WTC11 (cell line): ENCODE measurements around the gene RIPK3. TPM values are rescaled to one million over a fixed set of nuclear protein-coding genes. Genes with fewer than 3 reads are reported as not detected.

Source experiments
- ATAC-seq: fragments of 200-7000 bp; cut with Tn5 transposase; 2 replicates; pipeline ENCODE4 v1.10.0; 2021; ENCODE audit warnings: mild to moderate bottlenecking, moderate library complexity
- CTCF ChIA-PET: fragments of 300-600 bp; sonication (Branson Sonifier 250); formaldehyde crosslinking; loops from one replicate; lab custom pipeline; 2021; ENCODE audit warnings: antibody characterized with exemption; lab: Charles Lee
- POLR2A ChIA-PET: fragments of 350-600 bp; sonication (Branson Sonifier 250); formaldehyde crosslinking; loops from one replicate; lab custom pipeline; 2021; ENCODE audit warnings: antibody characterized with exemption; lab: Charles Lee
- DNase-seq: peaks from one replicate; pipeline ENCODE4 v3.0.0; 2021; ENCODE audit warnings: low spot score
- H3K27ac Mint-ChIP-seq: 2 replicates; pipeline ENCODE4 v1.8.0; 2021; ENCODE audit warnings: mixed read lengths
- H3K27me3 Mint-ChIP-seq: 2 replicates; pipeline ENCODE4 v1.8.0; 2021; ENCODE audit warnings: low read depth, mild to moderate bottlenecking, moderate library complexity, mixed read lengths
- H3K36me3 Mint-ChIP-seq: 2 replicates; pipeline ENCODE4 v1.8.0; 2021; ENCODE audit warnings: mixed read lengths
- H3K4me1 Mint-ChIP-seq: 2 replicates; pipeline ENCODE4 v1.8.0; 2022; ENCODE audit warnings: mixed read lengths
- H3K4me3 Mint-ChIP-seq: 2 replicates; pipeline ENCODE4 v1.8.0; 2021; ENCODE audit warnings: mild to moderate bottlenecking, moderate library complexity, mixed read lengths
- H3K9me3 Mint-ChIP-seq: 2 replicates; pipeline ENCODE4 v1.8.0; 2021; ENCODE audit warnings: mixed read lengths
- FOXP1 ChIP-seq: sonication (generic); formaldehyde crosslinking; IDR thresholded peaks from 2 replicates; pipeline ENCODE4 v1.8.0; 2022; ENCODE audit warnings: missing genetic modification reagents, mild to moderate bottlenecking, moderate library complexity, borderline replicate concordance
- NFATC4 ChIP-seq: fragments of 250-450 bp; sonication (Bioruptor Pico); IDR thresholded peaks from 2 replicates; pipeline ENCODE4 v1.9.0; 2021; ENCODE audit warnings: mild to moderate bottlenecking
- NR1H2 ChIP-seq: sonication (generic); formaldehyde crosslinking; IDR thresholded peaks from 2 replicates; pipeline ENCODE4 v1.9.0; 2021; ENCODE audit warnings: mild to moderate bottlenecking, moderate library complexity, missing genetic modification reagents
- NR2C2 ChIP-seq: sonication (generic); formaldehyde crosslinking; IDR thresholded peaks from 2 replicates; pipeline ENCODE4 v1.8.0; 2022; ENCODE audit warnings: mild to moderate bottlenecking, missing genetic modification reagents
- ZNF232 ChIP-seq: sonication (generic); formaldehyde crosslinking; IDR thresholded peaks from 2 replicates; pipeline ENCODE4 v1.8.0; 2022; ENCODE audit warnings: mild to moderate bottlenecking, missing genetic modification reagents
- ZNF396 ChIP-seq: fragments of 250-450 bp; sonication (Bioruptor Pico); IDR thresholded peaks from 2 replicates; pipeline ENCODE4 v1.8.0; 2021; ENCODE audit warnings: mild to moderate bottlenecking, moderate library complexity, borderline replicate concordance
- ZNF416 ChIP-seq: fragments of 250-450 bp; sonication (Bioruptor Pico); IDR thresholded peaks from 2 replicates; pipeline ENCODE4 v1.9.0; 2021; ENCODE audit warnings: mild to moderate bottlenecking, inconsistent platforms
- total RNA-seq: library from RNA; stranded (reverse); gene quantifications from 3 replicates; pipeline ENCODE4 v1.2.3, GENCODE V29; 2021
- TF ChIP-seq, protein P1 (sequence below): sonication (generic); formaldehyde crosslinking; IDR thresholded peaks from 2 replicates; pipeline ENCODE4 v1.8.1; 2022; ENCODE audit warnings: missing genetic modification reagents, borderline replicate concordance
- TF ChIP-seq, protein P2 (sequence below): sonication (generic); formaldehyde crosslinking; conservative IDR thresholded peaks from 2 replicates; pipeline ENCODE4 v1.8.1; 2022; ENCODE audit warnings: mild to moderate bottlenecking, missing genetic modification reagents
- TF ChIP-seq, protein P3 (sequence below): sonication (generic); formaldehyde crosslinking; IDR thresholded peaks from 2 replicates; pipeline ENCODE4 v1.8.1; 2022; ENCODE audit warnings: mild to moderate bottlenecking, missing genetic modification reagents, moderate library complexity, borderline replicate concordance
- TF ChIP-seq, protein P4 (sequence below): fragments of 250-450 bp; sonication (Bioruptor Pico); IDR thresholded peaks from 2 replicates; pipeline ENCODE4 v1.9.0; 2021; ENCODE audit warnings: moderate library complexity, mild to moderate bottlenecking, inconsistent platforms, borderline replicate concordance
- TF ChIP-seq, protein P5 (sequence below): sonication (generic); formaldehyde crosslinking; IDR thresholded peaks from 2 replicates; pipeline ENCODE4 v1.8.0; 2022; ENCODE audit warnings: mild to moderate bottlenecking, missing genetic modification reagents
- TF ChIP-seq, protein P6 (sequence below): sonication (generic); formaldehyde crosslinking; IDR thresholded peaks from 2 replicates; pipeline ENCODE4 v1.8.1; 2023; ENCODE audit warnings: mild to moderate bottlenecking, missing genetic modification reagents

Gene RIPK3
- total RNA-seq, 1 experiment from 2014 or later: 0.83 TPM

DNA sequence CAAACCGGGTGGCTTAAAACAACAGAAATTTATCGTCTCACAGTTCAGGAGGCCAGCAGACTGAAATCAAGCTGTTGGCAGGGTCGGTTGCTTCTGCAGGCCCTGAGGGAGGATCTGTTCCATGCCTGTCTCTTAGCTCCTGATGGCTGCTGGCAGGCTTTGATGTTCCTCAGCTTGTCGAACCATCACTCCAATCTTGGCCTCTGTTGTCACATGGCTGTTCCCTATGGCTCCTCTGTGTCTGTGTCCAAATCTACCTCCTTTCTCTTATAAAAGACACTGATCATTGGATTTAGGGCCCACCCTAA is 42.2 kb upstream of the RIPK3 start:
- no peak for DNase-seq
- no peak overlapping the region for H3K27ac Mint-ChIP-seq
- TF ChIP-seq, protein P1, sequence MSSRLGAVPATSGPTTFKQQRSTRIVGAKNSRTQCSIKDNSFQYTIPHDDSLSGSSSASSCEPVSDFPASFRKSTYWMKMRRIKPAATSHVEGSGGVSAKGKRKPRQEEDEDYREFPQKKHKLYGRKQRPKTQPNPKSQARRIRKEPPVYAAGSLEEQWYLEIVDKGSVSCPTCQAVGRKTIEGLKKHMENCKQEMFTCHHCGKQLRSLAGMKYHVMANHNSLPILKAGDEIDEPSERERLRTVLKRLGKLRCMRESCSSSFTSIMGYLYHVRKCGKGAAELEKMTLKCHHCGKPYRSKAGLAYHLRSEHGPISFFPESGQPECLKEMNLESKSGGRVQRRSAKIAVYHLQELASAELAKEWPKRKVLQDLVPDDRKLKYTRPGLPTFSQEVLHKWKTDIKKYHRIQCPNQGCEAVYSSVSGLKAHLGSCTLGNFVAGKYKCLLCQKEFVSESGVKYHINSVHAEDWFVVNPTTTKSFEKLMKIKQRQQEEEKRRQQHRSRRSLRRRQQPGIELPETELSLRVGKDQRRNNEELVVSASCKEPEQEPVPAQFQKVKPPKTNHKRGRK: no peak
- TF ChIP-seq NFATC4 (CRISPR knock-in tag) (no peak), NR1H2 (CRISPR knock-in tag) (no peak), ZNF396 (CRISPR knock-in tag) (no peak), ZNF232 (CRISPR knock-in tag) (no peak)
- TF ChIP-seq, protein P2, sequence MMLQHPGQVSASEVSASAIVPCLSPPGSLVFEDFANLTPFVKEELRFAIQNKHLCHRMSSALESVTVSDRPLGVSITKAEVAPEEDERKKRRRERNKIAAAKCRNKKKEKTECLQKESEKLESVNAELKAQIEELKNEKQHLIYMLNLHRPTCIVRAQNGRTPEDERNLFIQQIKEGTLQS: no peak
- TF ChIP-seq, protein P3, sequence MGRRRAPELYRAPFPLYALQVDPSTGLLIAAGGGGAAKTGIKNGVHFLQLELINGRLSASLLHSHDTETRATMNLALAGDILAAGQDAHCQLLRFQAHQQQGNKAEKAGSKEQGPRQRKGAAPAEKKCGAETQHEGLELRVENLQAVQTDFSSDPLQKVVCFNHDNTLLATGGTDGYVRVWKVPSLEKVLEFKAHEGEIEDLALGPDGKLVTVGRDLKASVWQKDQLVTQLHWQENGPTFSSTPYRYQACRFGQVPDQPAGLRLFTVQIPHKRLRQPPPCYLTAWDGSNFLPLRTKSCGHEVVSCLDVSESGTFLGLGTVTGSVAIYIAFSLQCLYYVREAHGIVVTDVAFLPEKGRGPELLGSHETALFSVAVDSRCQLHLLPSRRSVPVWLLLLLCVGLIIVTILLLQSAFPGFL: no peak
- TF ChIP-seq, protein P4, sequence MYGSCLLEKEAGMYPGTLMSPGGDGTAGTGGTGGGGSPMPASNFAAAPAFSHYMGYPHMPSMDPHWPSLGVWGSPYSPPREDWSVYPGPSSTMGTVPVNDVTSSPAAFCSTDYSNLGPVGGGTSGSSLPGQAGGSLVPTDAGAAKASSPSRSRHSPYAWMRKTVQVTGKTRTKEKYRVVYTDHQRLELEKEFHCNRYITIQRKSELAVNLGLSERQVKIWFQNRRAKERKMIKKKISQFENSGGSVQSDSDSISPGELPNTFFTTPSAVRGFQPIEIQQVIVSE (CRISPR knock-in tag): no peak
- no peak for ATAC-seq
- ChIA-PET CTCF (interaction anchor here (1.0 to 1.2 kb wide), 3 partner anchors 16 to 50 kb away, joined by 3 to 7 read pairs (median 4); partner anchors contain the start of gene KHNYN), POLR2A (no interaction called here)
- H3K36me3 Mint-ChIP-seq: no peaks in the 10 kb centered on the region
- H3K27me3 Mint-ChIP-seq: no peaks in the 10 kb centered on the region; the same call in 1 of the 2 replicates
- no peak overlapping the region for H3K4me3 Mint-ChIP-seq
- no peaks in the 10 kb centered on the region for H3K9me3 Mint-ChIP-seq
- peaks cover 23% of the 10 kb centered on the region for H3K4me1 Mint-ChIP-seq

DNA sequence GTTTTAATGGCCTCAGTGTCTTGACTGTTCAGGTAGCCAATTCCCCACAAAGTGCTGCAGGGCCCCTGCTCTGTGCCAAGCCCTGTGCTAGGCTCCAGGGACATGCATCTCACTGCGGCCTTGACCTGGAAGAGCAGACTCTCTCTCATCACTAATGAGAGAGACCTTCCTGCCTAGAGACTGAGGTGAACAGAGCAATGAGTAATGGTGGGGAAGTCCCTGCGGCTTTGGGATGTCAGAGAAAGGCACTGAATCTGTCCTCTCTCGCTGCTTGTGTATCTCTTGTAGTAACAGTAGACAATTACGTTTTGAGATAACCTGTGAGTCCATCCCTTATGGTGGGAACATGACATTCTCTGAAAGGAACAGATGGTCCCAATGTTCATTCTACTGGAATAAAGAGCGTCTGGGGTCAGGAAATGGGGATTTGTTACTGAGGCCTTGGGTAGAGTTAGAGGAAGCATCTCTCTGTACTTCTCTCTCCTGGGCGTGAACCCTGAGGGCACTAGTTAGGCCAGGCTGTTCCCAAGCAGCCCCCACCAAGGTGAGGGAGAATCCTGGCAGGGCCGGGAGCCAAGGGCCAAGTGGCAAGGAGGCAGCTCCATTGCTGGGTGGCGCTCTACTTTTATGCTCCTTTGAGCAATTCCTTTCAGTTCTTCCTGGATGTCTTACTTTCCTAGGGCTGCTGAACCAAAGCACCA is 41.7 kb upstream of the RIPK3 start:
- no peaks in the 10 kb centered on the region; the same call in 1 of the 2 replicates for H3K27me3 Mint-ChIP-seq
- TF ChIP-seq, protein P5, sequence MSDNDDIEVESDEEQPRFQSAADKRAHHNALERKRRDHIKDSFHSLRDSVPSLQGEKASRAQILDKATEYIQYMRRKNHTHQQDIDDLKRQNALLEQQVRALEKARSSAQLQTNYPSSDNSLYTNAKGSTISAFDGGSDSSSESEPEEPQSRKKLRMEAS (CRISPR knock-in tag): no peak
- no peak for TF ChIP-seq NR2C2 (CRISPR knock-in tag)
- peaks cover 28% of the 10 kb centered on the region for H3K4me1 Mint-ChIP-seq
- no peak overlapping the region for H3K4me3 Mint-ChIP-seq
- H3K9me3 Mint-ChIP-seq: no peaks in the 10 kb centered on the region
- DNase-seq (no peak), ATAC-seq (no peak)
- H3K36me3 Mint-ChIP-seq: no peaks in the 10 kb centered on the region
- ChIA-PET CTCF (interaction anchor here (1.0 to 1.2 kb wide), 3 partner anchors 15 to 49 kb away, joined by 3 to 7 read pairs (median 4); partner anchors contain the start of gene KHNYN), POLR2A (no interaction called here)
- no peak overlapping the region for H3K27ac Mint-ChIP-seq

DNA sequence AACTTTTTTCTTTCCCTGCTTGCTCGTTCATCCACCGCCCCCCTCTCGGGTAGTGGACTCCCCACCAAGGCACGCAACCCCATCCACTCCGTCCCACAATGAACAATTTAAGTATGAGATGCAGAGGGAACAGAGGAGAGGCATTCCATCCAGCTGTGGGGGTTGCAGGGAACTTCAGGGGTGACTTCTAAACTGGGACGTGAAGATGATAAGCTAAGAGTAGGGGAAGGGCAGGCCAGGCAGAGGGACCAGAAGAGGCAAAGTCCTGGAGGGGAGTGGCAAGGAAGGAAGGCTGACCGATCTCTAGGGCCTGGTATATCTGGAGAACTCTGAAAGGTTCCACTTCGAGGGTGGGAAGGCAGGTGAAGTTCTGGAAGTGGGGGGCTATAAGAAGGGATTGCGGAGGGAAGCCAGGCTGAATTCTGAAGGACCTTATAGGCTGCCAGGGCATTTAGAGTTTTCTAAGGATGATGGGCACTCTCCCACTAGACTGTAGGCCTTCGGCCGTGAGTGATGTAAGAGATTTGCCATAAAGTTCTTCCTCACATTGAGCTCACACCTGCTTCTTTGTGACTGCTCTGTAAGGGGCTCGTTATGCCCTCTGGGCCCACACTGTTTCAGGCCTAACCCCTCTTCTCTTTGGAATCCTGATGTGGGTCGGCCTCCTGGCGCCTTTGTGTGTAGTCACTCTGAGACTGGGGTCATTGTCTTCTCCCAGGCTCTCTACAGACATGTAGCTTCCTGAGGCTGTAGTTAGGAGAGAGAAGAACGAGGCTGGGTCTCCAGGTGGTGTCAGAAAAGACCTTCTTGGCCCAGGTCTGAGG is 40.3 kb upstream of the RIPK3 start:
- H3K9me3 Mint-ChIP-seq: no peaks in the 10 kb centered on the region
- no peak overlapping the region for H3K27ac Mint-ChIP-seq
- peaks cover 42% of the 10 kb centered on the region for H3K4me1 Mint-ChIP-seq
- no peaks in the 10 kb centered on the region for H3K36me3 Mint-ChIP-seq
- TF ChIP-seq FOXP1 (CRISPR knock-in tag) (no peak), ZNF416 (CRISPR knock-in tag) (no peak)
- TF ChIP-seq, protein P4 (CRISPR knock-in tag): no peak
- TF ChIP-seq, protein P6, sequence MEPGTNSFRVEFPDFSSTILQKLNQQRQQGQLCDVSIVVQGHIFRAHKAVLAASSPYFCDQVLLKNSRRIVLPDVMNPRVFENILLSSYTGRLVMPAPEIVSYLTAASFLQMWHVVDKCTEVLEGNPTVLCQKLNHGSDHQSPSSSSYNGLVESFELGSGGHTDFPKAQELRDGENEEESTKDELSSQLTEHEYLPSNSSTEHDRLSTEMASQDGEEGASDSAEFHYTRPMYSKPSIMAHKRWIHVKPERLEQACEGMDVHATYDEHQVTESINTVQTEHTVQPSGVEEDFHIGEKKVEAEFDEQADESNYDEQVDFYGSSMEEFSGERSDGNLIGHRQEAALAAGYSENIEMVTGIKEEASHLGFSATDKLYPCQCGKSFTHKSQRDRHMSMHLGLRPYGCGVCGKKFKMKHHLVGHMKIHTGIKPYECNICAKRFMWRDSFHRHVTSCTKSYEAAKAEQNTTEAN (CRISPR knock-in tag): no peak
- TF ChIP-seq, all 79 proteins: peak for 0
- ChIA-PET POLR2A (interaction anchor here (0.6 kb wide), 1 partner anchor 12 kb away, joined by 3 read pairs; the partner anchor contains the start of gene NFATC4), CTCF (interaction anchor here (0.9 to 6.8 kb wide), 5 partner anchors 8 to 138 kb away, joined by 3 to 55 read pairs (median 3); partner anchors contain the start of genes CBLN3, KHNYN and NYNRIN)
- no peaks in the 10 kb centered on the region; the same call in 1 of the 2 replicates for H3K27me3 Mint-ChIP-seq
- no peak overlapping the region for H3K4me3 Mint-ChIP-seq
- no peak for DNase-seq
- ATAC-seq: no peak
